ENCODE measurements around the gene ELMO1.

DNA sequence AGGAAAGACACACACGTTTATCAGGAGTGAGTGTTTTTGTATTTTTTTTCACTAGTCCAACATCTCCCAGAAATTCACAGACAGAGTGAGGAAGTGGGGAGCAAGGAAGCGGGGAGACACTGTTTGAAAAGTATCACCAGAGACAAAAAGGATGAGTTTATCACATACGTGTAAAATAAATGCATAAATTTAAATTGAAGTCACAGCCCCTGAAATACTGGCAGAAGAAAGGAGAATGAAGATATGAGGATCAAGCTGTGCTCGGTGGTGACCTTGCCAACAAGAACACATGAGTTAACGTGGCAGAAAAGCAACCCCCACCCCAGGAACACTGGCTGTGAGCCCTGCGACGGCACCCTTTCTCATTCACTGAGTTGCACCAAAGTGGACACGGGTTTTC is 407.2 kb downstream of the ELMO1 start:
- TF ChIP-seq, protein P1, sequence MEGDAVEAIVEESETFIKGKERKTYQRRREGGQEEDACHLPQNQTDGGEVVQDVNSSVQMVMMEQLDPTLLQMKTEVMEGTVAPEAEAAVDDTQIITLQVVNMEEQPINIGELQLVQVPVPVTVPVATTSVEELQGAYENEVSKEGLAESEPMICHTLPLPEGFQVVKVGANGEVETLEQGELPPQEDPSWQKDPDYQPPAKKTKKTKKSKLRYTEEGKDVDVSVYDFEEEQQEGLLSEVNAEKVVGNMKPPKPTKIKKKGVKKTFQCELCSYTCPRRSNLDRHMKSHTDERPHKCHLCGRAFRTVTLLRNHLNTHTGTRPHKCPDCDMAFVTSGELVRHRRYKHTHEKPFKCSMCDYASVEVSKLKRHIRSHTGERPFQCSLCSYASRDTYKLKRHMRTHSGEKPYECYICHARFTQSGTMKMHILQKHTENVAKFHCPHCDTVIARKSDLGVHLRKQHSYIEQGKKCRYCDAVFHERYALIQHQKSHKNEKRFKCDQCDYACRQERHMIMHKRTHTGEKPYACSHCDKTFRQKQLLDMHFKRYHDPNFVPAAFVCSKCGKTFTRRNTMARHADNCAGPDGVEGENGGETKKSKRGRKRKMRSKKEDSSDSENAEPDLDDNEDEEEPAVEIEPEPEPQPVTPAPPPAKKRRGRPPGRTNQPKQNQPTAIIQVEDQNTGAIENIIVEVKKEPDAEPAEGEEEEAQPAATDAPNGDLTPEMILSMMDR (IDR thresholded peaks at IDR 0.05), result no peak
- no peak for TF ChIP-seq ZFX (IDR thresholded peaks at IDR 0.05; ENCODE audit: borderline replicate concordance)

All from 22Rv1 (cell line).